T-helper 2 cell treated with Interferon-gamma antibody and Interleukin-4, amounts not matched to agents 5 μg/mL and 100 μg/mL, for 36 hours (primary cell): Measurements from ENCODE around the gene MRPL55.

Experiments
- DNase-seq: peaks from one replicate; pipeline ENCODE4 v3.0.0; 2021; ENCODE audit warnings: low spot score
- H3K27ac Mint-ChIP-seq: one replicate; pipeline ENCODE4 v1.8.0; 2021; ENCODE audit warnings: mild to moderate bottlenecking, mixed read lengths
- H3K27me3 Mint-ChIP-seq: one replicate; pipeline ENCODE4 v1.8.0; 2021; ENCODE audit warnings: low read depth, mixed read lengths
- H3K36me3 Mint-ChIP-seq: one replicate; pipeline ENCODE4 v1.8.0; 2021; ENCODE audit warnings: low read depth, mixed read lengths
- H3K4me1 Mint-ChIP-seq: one replicate; pipeline ENCODE4 v1.8.0; 2021; ENCODE audit warnings: low read depth, mixed read lengths
- H3K4me3 Mint-ChIP-seq: one replicate; pipeline ENCODE4 v1.8.0; 2022; ENCODE audit warnings: mild to moderate bottlenecking, moderate library complexity, mixed read lengths
- H3K9me3 Mint-ChIP-seq: one replicate; pipeline ENCODE4 v1.8.0; 2021; ENCODE audit warnings: mixed read lengths

MRPL55 gene

GRCh38 chr1:228105270-228105995 is 3.7 kb downstream of the MRPL55 start:
- no peak for DNase-seq
- Mint-ChIP-seq H3K4me1 (peaks cover 31% of the 10 kb centered on the region), H3K9me3 (no peaks in the 10 kb centered on the region), H3K36me3 (peaks cover 10% of the 10 kb centered on the region), H3K4me3 (no peak overlapping the region), H3K27ac (peak overlapping the region; percentile 45), H3K27me3 (no peaks in the 10 kb centered on the region)

GRCh38 chr1:228104526-228105269 is 4.4 kb downstream of the MRPL55 start:
- peaks cover 25% of the 10 kb centered on the region for H3K4me1 Mint-ChIP-seq

GRCh38 chr1:228102791-228103620 is 6.1 kb downstream of the MRPL55 start, which contains the start of gene C1orf35:
Gene C1orf35 (minus strand): TSS chr1:228103325. CDS start chr1:228103227, 98 bp downstream.
- peak within 1 kb of the TSS; percentile 92 for H3K4me3 Mint-ChIP-seq
- H3K27me3 Mint-ChIP-seq = no peaks in the 10 kb centered on the region
- no peaks in the 10 kb centered on the region for H3K9me3 Mint-ChIP-seq
- DNase-seq = peak; percentile 96
- H3K27ac Mint-ChIP-seq = peak within 1 kb of the TSS; percentile 96
- H3K36me3 Mint-ChIP-seq = peaks cover 25% of the 10 kb centered on the region
- peaks cover 18% of the 10 kb centered on the region for H3K4me1 Mint-ChIP-seq

More at GRCh38 chr1:228104526-228105269, 4.4 kb downstream of the MRPL55 start:
- Mint-ChIP-seq H3K27ac (peak overlapping the region; percentile 96), H3K4me3 (peak overlapping the region; percentile 92), H3K9me3 (no peaks in the 10 kb centered on the region), H3K27me3 (no peaks in the 10 kb centered on the region), H3K36me3 (peaks cover 15% of the 10 kb centered on the region)
- DNase-seq = no peak

- H3K9me3 Mint-ChIP-seq = no peaks in the 10 kb centered on the region
- H3K27ac Mint-ChIP-seq = peak overlapping the region; percentile 80
- peaks cover 17% of the 10 kb centered on the region for H3K4me1 Mint-ChIP-seq
- H3K27me3 Mint-ChIP-seq = no peaks in the 10 kb centered on the region
- peak overlapping the region; percentile 76 for H3K4me3 Mint-ChIP-seq
- peaks cover 33% of the 10 kb centered on the region for H3K36me3 Mint-ChIP-seq
- peak; percentile 42 for DNase-seq
Measured at GRCh38 chr1:228101994-228102790, 6.9 kb downstream of the MRPL55 start.

GRCh38 chr1:228101614-228101993 is 7.5 kb downstream of the MRPL55 start:
- H3K27me3 Mint-ChIP-seq = no peaks in the 10 kb centered on the region
- H3K4me1 Mint-ChIP-seq = peaks cover 17% of the 10 kb centered on the region
- H3K27ac Mint-ChIP-seq = peak overlapping the region; percentile 23
- H3K36me3 Mint-ChIP-seq = peaks cover 32% of the 10 kb centered on the region
- no peak for DNase-seq
- peak overlapping the region; percentile 42 for H3K4me3 Mint-ChIP-seq
- H3K9me3 Mint-ChIP-seq = no peaks in the 10 kb centered on the region

- Mint-ChIP-seq H3K27me3 (no peaks in the 10 kb centered on the region), H3K9me3 (no peaks in the 10 kb centered on the region)
- no peak for DNase-seq
Measured at GRCh38 chr1:228100822-228101613, 8.1 kb downstream of the MRPL55 start.

GRCh38 chr1:228099331-228099732 is 9.8 kb downstream of the MRPL55 start:
- H3K27ac Mint-ChIP-seq = no peak overlapping the region
- H3K4me3 Mint-ChIP-seq = no peak overlapping the region
- H3K4me1 Mint-ChIP-seq = peaks cover 19% of the 10 kb centered on the region
- H3K9me3 Mint-ChIP-seq = peaks cover 13% of the 10 kb centered on the region
- H3K36me3 Mint-ChIP-seq = peaks cover 49% of the 10 kb centered on the region
- DNase-seq = no peak
- H3K27me3 Mint-ChIP-seq = no peaks in the 10 kb centered on the region

More at GRCh38 chr1:228100822-228101613, 8.1 kb downstream of the MRPL55 start:
- peaks cover 17% of the 10 kb centered on the region for H3K4me1 Mint-ChIP-seq
- peak overlapping the region; percentile 23 for H3K27ac Mint-ChIP-seq
- peak overlapping the region; percentile 42 for H3K4me3 Mint-ChIP-seq
- peaks cover 32% of the 10 kb centered on the region for H3K36me3 Mint-ChIP-seq

GRCh38 chr1:228098323-228098931 is 10.7 kb downstream of the MRPL55 start:
- H3K4me3 Mint-ChIP-seq = no peak overlapping the region

GRCh38 chr1:228097333-228098081 is 11.6 kb downstream of the MRPL55 start:
- Mint-ChIP-seq H3K4me1 (peaks cover 10% of the 10 kb centered on the region), H3K27ac (no peak overlapping the region), H3K27me3 (no peaks in the 10 kb centered on the region), H3K9me3 (peaks cover 17% of the 10 kb centered on the region), H3K36me3 (peaks cover 59% of the 10 kb centered on the region), H3K4me3 (no peak overlapping the region)
- no peak for DNase-seq

More at GRCh38 chr1:228098323-228098931, 10.7 kb downstream of the MRPL55 start:
- Mint-ChIP-seq H3K4me1 (peaks cover 12% of the 10 kb centered on the region), H3K36me3 (peaks cover 53% of the 10 kb centered on the region), H3K9me3 (peaks cover 17% of the 10 kb centered on the region), H3K27me3 (no peaks in the 10 kb centered on the region), H3K27ac (no peak overlapping the region)
- DNase-seq = no peak

- H3K9me3 Mint-ChIP-seq = peaks cover 17% of the 10 kb centered on the region
- no peak overlapping the region for H3K27ac Mint-ChIP-seq
Measured at GRCh38 chr1:228096416-228097332, 12.4 kb downstream of the MRPL55 start.

GRCh38 chr1:228095938-228096337 is 13.2 kb downstream of the MRPL55 start:
- Mint-ChIP-seq H3K4me1 (peaks cover 13% of the 10 kb centered on the region), H3K9me3 (peaks cover 17% of the 10 kb centered on the region), H3K4me3 (no peak overlapping the region), H3K27ac (no peak overlapping the region), H3K36me3 (peaks cover 72% of the 10 kb centered on the region), H3K27me3 (no peaks in the 10 kb centered on the region)
- DNase-seq = no peak

More at GRCh38 chr1:228096416-228097332, 12.4 kb downstream of the MRPL55 start:
- H3K4me3 Mint-ChIP-seq = no peak overlapping the region
- H3K36me3 Mint-ChIP-seq = peaks cover 67% of the 10 kb centered on the region
- peaks cover 11% of the 10 kb centered on the region for H3K4me1 Mint-ChIP-seq
- no peaks in the 10 kb centered on the region for H3K27me3 Mint-ChIP-seq
- DNase-seq = no peak
